SK-N-SH (cell line): ENCODE measurements around the gene ABHD12.

ENCODE experiments used
- CTCF ChIP-seq: fragments of 200-600 bp; sonication (generic); IDR thresholded peaks from 2 replicates; pipeline ENCODE4 v1.6.1; 2017; ENCODE audit warnings: antibody characterized with exemption, mild to moderate bottlenecking, moderate library complexity
- POLR2AphosphoS5 ChIP-seq: IDR thresholded peaks from 2 replicates; pipeline ENCODE4 v1.6.1; 2012; ENCODE audit warnings: low read depth, low read length
- YY1 ChIP-seq: IDR thresholded peaks from 2 replicates; pipeline ENCODE4 v1.4.0; 2012; ENCODE audit warnings: low read depth, mild to moderate bottlenecking

- TF ChIP-seq CTCF (no peak), YY1 (no peak), POLR2AphosphoS5 (no peak)
Measured at GRCh38 chr20:25257130-25257529, 133.5 kb downstream of the ABHD12 start.
